HCEC 1CT (cell line): Measurements from ENCODE around the gene SRGAP1.
A peak's percentile ranks its signal among the peaks of the same experiment; 100 is the strongest.
"Not testable (repeated sequence)": the region's sequence is repeated elsewhere in the genome, so short reads cannot be mapped to it uniquely, and the experiment has no call there.

Experiments
- DNase-seq: peaks from one replicate; pipeline ENCODE4 v3.0.0-alpha.2; 2017

The SRGAP1 gene

DNA sequence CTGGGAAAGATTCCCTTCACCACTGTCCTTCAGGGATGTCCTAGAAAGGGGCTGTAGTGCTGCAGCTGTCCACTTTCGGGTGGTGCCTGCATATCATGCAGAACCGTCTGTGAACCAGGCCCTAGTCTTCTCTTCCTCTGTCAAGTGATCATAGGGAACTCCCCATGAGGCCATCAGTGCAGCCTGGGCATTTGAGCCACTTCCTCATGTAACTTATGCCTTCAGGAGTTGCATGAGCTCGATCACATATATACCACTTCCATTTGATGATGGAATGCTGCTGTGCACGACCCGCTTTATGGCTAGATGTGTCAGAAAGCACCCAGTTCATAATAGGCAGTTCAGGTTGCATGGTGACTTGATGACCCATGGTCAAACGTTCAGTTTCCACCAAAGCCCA is 287.0 kb downstream of the SRGAP1 start:
- DNase-seq: not testable (repeated sequence)

DNA sequence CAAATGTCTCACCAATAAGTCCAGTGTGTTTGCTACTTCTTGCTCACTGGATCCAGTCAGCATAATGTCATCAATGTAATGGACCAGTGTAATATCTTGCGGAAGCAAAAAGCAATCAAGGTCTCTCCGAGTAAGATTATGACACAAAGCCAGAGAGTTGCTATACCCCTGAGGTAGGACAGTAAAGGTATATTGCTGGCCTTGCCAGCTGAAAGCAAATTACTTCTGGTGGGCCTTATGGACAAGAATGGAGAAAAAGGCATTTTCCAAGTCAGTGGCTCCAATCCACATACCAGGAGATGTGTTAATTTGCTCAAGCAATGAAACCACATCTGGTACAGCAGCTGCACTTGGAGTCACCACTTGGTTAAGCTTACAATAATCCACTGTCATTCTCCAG is 288.2 kb downstream of the SRGAP1 start:
- DNase-seq: not testable (repeated sequence)

DNA sequence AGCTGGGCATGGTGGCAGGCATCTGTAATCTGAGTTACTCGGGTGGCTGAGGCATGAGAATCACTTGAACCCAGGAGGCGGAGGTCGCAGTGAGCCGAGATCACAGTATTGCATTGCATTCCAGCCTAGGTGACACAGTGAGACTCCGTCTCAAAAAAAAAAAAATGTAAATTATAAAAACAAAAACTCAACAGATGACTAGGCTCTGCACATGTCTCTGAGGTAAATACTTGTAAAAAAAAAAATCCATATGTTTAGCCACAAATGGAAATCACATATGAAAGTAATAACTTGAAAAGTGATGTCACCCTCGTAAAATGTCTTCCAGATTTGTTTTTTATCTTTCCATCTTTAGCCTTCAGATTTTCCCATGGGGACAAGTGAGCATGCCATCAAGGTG is 292.6 kb downstream of the SRGAP1 start:
- DNase-seq: peak; percentile 56

DNA sequence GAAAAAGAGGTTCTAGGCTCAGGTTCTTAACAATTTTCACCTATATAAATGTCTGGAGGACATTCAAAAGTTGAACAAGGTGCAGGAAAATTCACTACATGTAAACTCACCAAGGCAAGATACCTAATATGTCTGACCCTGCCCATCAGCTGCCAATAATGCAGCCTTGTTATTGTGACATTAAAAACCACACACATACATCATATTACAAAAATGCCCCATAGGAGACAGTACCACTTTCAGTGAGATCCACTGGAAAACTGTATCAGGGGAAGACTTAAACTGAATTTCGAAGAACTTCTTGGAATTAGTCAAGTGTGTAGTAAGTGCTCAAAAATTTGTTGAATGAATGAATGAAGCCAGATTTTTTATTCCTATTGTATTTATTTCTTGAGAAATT is 294.5 kb downstream of the SRGAP1 start:
- DNase-seq: peak; percentile 3

DNA sequence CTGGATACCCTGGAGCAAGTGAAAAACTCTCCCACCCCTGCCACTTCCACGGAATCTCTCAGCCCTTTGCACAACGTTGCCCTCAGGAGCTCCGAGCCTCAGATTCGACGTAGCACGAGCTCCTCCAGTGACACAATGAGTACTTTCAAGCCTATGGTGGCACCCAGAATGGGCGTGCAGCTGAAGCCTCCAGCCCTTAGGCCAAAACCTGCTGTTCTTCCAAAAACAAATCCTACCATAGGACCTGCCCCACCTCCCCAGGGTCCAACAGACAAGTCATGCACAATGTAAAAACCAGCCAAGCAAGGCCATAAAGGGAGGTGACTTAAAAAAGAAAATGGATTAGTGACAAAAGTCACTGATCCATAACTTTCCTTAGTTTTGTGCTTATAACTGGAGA is 297.9 kb downstream of the SRGAP1 start:
- no peak for DNase-seq

DNA sequence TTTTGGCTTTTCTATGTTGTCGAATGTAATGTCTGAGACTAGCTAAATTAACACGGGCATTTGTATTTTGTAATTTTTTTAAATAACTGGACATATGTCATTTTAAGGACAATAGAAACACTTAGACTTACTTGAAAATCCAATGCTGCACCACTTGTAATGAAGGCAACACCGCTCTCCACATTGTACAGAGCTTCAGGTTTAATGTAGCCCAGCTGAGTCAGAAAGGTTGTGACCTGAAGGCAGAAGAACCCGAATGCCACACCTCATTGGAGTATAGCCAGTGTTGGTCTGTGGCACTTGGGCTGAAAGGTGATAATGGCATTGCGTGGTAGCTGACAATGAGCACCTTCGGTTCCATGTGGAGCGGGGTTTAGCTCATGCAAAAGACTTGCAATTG is 298.3 kb downstream of the SRGAP1 start:
- no peak for DNase-seq

DNA sequence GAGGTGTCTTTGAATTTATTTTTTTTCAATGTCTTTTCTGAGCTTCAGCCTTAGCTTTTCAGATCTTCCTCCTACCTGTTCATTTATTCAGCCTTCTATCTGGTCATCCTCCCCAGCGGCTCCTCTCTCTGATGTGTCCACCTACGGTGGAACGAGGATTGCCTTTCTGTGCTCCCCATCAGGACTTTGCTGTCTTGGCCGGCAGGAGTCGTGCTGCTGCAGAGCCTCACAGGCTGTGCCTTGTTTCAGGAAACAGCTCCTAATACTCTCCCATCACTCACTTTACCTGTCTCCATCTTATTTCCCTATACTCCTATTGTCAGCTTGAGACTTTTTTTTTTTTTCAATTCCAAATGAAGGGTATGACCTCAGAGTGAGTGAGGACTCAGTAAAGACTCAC is 300.7 kb downstream of the SRGAP1 start:
- no peak for DNase-seq

DNA sequence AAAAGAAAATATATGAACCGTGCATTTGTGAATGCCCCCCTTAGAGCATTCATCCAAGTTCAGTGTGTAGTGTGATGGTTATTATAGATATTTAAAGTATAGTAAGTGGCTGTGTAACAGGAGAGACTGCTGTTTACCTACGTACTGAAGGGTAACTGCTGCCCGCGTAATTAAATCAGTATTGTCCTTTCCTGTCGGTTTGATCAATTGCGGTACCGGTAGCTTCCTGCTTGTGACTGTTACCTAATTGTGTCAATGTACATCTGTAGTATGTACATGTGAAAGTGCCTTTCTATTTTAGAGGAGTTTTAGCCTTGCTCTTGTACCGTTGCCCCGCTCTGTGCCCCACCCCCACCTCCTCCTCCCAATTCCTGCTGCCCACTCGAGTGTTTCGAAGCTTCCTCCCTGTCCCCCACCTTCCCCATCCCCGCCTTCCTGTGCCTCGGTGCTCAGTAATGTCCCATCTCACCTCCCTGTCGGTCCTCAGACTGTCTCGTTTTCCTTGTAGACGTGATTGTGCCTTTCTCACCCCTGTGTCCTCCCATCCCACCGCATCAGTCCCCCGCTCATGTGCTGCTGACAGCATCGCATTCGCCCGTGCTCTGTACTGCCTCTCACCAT is 302.6 kb downstream of the SRGAP1 start:
- no peak for DNase-seq

DNA sequence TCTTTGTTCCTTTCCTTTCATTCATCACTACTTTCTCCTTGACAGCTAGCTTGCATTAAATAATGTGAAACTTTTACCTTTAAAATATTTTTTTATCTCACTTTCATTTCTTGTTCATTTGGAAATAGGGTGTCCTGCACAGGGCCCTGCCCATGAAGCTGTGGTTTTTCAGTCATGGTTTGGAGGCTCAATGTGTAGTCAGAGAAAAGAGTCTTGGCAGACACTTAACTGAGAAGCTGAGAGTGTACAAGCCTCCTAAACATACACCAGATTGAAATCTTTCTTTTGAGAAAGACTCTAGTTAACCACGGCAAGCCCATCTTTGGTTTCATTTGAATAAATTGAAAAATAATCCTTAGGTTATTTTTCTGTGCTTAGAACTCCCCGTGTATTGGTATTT is 303.4 kb downstream of the SRGAP1 start:
- DNase-seq: no peak

DNA sequence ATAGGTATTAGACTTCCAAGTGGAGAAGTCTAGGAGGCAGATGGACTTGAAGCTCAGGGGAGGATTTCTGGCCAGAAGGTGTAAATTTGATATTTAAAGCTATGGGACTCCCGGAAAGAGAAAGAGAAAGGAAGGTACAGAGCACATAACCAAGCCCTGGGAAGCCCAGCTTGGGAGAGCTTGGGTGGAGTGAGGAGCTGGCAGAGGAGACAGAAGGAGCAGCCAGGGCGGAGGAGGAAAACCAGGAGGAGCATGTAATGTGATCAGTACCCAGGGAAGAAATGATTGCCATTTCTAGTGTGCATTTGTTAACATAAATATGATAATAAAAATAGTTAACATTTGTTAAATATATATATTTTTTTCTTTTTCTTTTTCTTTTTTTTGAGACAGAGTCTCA is 310.2 kb downstream of the SRGAP1 start:
- DNase-seq: no peak

DNA sequence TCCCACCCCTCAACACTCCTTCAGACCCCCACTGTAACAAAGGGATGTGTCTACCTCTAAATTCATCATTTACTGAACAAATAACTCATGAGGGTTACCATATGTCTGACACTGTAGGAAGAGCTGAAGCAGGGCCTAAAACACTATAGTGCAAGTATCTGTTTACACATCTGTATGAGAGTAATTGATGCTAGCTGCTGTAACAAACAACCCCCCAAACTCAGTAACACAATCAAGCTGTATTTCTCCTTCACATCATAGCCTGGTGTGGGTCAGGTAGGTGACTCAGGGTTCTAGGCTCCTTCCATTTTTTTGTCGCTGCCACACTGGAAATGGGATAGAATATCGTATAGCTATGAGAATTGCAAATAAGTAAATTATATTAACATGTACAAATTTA is 312.6 kb downstream of the SRGAP1 start:
- no peak for DNase-seq

DNA sequence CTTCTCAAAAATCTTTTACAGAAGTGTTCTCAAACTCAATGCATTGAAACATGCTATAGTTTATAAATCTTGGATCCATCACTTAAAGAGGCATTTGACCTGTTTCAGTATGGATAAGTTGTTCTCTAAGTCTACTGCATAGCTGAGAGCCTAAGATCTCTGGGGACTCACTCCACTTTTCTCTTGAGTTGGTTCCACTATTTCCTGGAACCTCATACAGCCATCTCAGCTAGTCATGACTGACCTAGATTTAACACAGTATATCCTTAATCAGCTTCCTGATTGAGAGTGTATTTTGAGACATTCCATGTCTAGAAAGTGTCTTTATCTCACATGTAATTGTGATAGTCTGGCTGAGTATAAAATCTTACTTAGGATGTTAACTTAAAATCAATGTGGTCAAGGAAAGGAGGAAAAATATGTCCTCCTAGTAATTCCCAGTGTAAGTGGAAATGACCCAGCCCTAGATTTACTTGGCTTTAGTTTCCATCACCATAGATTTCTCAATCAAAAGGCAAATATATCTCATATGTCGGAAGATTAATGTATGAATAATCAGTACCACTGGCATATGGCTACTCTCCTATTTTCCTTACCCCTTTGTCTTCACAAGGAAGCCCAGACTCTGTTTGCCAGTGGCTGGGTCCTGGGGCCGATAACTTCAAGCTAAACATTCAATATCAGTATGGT is 315.7 kb downstream of the SRGAP1 start:
- DNase-seq: peak; percentile 72

DNA sequence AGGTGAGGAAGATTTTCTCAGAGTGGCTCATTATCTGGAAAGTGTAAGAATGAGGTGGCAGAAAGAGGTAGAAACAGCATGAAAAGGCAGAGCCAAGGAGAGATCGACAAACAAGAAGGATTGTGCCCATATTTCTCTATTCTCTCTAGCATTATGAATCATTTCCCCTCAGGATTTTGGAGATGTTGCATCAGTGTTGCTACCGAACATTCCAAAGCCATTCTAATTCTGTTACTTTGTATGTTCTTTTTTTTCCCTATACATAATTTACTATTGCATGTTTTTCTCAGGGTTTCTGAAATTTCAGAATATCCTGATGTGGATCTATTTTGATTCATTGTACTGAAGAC is 316.2 kb downstream of the SRGAP1 start:
- peak; percentile 88 for DNase-seq

DNA sequence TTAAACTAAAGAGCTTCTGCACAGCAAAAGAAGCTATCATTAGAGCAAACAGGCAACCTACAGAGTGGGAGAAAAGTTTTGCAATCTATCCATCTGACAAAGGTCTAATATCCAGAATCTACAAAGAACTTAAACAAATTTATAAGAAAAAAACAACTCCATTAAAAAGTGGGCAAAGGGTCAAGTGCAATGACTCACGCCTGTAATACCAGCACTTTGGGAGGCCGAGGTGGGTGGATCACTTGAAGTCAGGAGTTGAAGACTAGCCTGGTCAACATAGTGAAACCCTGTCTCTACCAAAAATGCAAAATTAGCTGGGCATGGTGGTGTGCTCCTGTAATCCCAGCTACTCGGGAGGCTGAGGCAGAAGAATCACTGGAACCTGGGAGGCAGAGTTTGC is 322.1 kb downstream of the SRGAP1 start:
- peak; percentile 50 for DNase-seq

DNA sequence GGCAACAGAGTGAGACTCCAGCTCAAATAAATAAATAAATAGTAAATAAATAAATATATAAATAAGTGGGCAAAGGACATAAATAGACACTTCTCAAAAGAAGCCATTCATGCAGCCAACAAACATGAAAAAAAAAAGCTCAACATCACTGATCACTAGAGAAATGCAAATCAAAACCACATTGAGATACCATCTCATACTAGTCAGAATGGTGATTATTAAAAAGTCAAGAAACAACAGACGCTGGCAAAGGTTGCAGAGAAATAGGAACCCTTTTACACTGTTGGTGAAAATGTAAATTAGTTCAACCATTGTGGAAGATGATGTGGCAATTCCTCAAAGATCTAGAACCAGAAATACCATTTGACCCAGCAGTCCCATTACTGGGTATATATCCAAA is 322.5 kb downstream of the SRGAP1 start:
- not testable (repeated sequence) for DNase-seq

DNA sequence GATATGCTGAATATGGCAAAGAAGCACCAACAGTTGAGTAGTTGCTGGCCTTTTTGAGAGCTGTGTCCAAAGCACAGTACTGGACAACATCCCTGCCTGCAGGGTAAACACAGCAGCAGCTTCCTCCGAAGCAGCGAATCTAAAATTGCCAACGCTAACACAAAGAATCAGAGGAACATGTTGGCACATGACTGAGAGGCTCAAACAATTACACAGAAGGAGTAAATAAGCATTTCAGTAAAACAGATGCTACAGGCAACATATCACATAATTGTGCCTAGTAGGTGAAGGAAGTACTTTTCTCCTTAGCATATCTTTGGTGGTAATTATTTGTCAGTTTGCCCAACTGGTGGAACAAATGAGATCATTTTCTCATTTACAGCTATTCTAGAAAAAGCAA is 325.5 kb downstream of the SRGAP1 start:
- DNase-seq: no peak

DNA sequence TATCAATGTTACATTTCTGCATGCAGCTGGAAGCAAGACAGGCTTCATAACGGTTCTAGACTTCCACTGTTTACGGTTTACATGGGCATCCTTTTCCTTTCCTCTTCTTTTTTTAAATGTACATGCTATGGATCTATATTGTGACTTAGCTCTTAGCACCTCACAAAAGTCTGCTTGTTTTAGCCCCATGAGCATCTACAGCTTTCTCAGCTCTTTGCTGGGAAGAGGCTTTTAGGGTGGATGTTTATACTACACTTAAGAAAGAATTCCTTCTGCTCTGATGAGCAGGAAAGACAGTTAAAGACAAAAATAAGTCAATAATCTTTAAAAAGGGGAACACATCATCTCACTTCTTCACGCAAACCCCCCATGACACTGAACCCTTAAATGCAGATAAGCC is 326.2 kb downstream of the SRGAP1 start:
- no peak for DNase-seq

DNA sequence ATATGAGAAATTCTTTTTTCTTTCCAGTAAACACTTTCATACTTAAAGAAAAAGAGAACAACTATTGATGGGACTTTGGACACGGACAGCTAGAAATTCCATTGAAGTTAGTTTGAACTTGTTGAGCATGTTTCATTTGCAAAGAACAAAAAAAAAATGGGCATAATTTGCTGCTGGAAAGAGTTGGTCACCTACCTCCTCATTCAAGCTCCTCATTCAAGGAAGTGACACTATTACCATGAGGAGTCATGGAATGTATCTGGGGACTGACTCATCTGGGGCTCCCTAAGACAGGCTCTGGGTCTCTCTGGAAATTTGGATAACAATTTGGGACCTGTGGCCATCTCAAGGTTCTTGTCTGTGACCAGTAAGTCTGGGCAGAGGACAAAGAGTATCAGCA is 327.2 kb downstream of the SRGAP1 start:
- peak; percentile 84 for DNase-seq

DNA sequence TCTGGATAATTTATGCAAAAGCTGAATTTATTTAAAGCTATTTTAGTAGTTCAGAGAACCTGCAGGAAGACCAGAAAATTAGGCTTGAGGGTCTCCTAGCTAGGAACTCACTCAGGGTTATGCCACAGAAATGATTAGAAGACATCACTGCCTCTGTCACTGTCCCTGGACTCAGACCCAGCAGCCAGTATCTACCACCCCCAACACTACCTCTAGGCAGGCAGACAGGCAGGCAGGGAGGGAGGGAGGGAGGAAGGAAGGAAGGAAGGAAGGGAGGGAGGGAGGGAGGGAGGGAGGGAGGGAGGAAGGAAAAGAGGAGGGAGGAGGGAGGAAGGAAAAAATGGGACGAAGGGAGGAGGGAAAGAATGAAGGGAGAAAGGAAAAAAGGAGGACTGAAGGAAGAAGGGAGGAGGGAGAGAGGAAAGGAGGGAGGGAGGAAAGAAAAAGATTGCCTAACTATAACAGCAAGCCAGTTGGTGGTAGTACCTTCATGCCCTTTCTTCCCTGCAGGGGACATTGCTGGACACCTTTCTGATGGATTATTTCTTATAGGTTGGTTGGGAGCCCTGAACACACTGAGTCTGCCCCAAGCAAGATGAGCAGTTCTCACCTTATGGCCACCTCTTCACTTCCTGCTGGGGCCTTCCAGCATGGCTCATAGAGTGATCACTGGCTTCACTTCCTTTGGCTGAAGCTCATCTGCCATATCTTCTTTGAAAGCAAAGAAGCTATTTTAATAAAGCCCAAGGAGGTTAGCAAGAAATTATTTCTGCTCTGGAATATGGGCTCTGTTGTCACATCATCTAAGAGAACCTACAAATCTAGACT is 327.9 kb downstream of the SRGAP1 start:
- DNase-seq: no peak

DNA sequence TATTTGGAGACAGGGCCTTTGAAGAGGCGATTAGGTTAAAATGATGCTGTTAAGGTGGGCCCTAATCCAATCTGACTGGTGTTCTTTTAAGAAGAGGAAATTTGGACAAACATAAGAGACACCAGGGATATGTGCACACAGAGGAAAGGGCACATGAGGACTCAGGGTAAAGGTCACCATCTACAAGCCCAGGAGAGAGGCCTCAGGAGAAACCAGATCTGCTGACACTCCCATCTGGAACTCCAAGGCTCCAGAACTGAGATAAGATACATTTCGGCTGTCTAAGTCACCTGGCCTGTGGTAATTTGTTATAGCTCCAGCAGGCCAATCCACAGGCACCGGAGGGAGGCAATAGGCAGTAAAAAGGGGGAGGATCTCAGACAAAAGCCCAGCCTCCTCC is 329.0 kb downstream of the SRGAP1 start:
- DNase-seq: no peak

DNA sequence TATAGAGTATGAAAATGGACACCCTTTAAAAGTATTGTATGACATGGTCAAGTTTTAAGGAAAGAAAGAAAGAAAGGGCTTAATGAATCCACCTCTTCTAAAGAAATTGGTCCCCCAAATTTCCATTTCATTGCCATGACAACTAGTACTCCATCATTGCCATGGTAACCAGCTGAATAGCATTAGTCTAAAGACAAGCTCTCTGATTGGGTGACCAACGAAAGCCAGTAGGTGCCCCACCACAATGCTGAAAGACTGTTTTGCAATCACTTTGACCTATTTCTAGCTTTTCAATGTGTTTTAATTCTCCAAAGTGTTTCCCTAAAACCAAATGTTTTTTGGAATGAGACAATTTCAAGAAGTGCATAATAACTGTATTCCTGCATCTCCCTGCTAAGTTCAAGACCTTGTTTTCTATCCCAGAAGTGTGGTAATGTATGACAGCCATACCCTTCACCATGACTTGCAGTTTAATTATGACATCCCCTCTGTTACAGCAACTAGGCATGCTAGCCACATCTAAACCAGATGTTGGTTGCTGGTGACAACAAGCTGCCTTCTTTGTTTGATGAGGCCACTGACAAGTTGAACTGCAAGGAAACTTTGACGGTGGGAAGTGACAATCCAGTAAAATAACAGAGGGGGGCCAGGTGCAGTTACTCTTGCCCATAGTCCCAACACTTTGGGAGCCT is 330.9 kb downstream of the SRGAP1 start:
- DNase-seq: no peak

DNA sequence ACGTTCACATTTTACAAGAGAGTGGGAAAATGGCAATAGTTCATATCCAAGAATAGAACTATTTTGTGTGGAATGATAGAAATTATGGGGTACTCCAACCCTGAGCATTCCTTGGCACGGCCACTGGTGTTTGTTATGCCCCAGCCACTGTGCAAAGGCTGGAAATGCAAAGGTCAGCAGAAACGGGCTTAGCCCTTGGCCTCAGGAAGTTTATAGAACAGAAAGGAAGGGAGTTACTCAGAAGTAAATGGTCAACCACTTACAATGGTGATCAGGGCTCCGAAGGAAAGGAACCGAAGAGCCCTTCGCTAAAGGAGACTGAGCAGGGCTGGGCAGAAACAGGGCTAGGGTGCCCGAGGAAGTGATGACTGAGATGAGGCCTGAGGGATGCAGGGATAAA is 332.5 kb downstream of the SRGAP1 start:
- no peak for DNase-seq

DNA sequence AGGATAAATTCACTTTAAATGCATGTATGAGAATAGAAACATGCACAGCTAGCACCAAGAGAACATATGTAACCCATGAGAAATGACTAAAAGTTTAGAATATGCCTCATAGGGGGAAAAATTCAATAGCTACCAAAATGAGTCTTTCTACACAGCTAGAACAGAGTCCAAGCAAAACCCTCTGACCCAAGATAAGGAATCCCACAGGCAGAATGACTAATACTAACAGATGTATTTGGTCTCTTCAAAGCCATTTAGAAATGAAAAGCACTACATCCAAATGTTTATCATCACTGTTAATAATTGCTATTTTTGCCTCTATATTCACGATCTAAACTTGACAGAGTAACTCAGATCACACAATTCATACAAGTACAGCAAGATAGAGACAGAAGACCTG is 333.6 kb downstream of the SRGAP1 start:
- peak; percentile 79 for DNase-seq

DNA sequence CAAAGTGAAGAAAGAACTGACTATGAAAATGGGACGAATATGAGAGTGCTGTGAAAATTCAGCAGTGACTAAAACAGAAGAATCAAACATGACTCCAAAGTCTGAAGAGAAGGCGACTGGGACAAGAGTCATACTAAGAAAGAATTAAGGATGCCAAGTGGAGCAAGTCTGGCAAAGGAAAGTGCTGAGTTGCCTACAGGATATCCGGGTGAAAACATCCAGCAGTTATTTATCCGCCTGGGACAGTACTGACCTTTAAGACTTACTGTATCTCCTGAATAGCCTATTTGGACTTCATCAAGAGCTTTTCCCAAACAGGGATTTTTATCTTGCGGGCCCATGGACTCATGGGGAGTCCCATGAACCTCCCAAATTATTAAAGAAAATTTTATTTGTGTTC is 336.5 kb downstream of the SRGAP1 start:
- peak; percentile 84 for DNase-seq
